Activated T-helper 1 cell treated with Interleukin-2 at 50 U/mL for 16 hours (primary cell): ENCODE measurements around the gene SLC9A5.

Experiments
- DNase-seq: peaks from one replicate; pipeline ENCODE4 v3.0.0-alpha.2; 2020; ENCODE audit warnings: low read depth

Gene SLC9A5

GRCh38 chr16:67256701-67257230 lies 8.0 kb downstream of the SLC9A5 start:
- DNase-seq, result no peak

DNA sequence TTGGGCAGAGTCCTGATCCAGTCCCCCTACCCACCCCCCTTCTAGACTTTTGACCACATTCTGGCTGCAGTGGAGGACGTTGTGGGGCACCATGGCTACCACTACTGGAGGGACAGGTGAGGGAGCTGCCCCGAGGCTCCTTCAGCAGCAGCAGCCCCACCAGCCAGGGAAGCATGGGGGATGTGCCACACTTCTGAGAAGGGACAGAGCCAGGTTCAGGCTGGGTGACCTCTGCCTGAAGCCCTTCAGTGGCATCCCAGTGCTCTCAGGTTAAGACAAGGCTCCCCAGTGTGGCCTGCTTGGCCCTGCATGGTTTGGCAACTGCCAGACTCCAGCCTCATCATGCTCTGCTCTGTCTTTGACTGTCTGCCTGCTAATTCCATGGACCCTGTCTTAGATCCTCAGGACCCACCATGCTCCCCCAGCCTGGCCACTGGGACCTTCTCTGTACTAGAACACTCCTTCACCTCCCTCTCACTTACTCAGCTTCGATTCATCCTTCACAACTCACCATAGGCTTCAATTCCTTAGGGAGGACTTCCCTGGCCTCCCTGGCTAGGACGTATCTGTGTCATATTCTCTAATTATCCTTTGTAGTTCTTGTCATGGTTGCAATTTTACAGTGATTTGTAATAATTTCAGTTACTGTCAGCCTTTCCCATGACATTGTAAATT lies 8.8 kb downstream of the SLC9A5 start:
- no peak for DNase-seq

DNA sequence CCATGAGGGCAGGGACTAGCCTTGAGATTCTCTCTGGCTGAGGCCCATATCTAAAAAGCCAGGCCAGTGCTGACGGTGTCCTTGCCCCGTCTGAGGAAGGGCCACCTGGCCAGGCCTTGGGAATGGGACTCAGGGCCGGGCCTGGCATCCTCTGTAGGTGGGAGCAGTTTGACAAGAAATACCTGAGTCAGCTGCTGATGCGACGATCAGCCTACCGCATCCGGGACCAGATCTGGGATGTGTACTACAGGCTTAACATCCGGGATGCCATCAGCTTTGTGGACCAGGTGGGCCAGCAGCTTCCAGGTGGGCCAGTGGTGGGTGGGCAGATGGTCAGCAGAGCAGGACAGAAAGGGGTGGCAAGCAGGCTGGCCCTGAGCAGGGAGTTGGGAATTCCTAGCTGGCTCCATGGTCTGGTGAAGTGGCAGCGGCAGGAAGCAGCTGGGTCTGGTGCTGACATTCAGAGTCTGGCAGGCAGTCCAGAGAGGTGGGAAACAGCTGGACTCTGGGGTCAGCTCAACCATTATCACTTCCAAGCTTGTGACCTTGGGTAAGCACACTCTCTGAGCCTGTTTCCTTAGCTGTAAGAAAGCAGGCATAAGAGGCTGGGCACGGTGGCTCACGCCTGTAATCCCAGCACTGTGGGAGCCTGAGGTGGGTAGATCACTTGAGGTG lies 9.5 kb downstream of the SLC9A5 start:
- no peak for DNase-seq

- no peak for DNase-seq
Observed at GRCh38 chr16:67259705-67260104, 10.9 kb downstream of the SLC9A5 start.

DNA sequence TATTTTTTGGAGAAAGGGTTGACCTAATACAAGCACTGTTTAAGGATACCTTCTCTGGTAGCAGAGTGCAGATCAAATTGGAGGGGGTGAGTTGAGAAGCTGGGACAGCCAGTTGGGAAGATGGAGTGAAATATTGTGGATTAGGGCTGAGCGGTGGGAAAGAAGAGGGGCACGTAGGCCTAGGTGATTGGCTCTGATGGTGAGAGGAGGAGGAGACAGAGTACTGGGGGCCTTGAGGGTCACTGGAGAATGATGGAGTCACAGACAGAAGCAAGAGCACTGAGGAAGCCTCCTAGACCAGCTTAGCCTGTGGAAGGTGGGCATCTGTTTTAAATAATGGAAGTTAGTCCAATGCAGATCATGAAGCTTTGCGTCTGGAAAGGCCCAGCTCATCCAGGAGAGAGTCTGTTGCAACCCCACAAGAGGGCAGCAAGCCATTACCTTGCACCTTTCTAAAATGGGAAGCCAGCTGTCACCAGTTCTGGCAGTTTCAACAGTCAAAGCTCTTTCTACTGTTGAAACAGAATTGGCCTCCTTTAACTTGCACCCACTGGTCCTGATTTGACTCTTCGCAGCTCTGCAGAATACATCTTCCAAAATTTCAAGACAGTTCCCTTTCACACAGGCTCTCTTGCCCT lies 11.8 kb downstream of the SLC9A5 start:
- DNase-seq, result no peak

- no peak for DNase-seq
Observed at GRCh38 chr16:67263201-67263600, 14.4 kb downstream of the SLC9A5 start.

- no peak for DNase-seq
Observed at GRCh38 chr16:67264277-67264676, 15.5 kb downstream of the SLC9A5 start.

- no peak for DNase-seq
Observed at GRCh38 chr16:67264866-67265265, 16.1 kb downstream of the SLC9A5 start.

DNA sequence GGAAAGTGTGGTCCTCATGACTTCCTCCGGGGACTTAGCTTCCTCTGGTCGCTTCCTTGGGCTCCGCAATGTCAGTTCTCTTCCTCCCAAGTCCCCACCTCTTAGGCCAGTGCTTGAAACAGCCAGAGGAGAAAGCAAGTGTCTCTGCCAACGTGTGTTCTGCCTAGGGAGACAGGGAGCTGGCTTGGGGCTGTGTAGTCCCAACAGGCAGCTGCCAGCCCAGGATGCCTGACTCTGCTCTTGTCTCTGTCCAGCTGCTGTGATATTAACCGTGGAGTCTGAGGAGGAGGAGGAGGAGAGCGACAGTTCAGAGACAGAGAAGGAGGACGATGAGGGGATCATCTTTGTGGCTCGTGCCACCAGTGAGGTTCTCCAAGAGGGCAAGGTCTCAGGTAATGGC lies 17.1 kb downstream of the SLC9A5 start:
- no peak for DNase-seq

GRCh38 chr16:67268136-67268579 lies 19.4 kb downstream of the SLC9A5 start:
- no peak for DNase-seq

DNA sequence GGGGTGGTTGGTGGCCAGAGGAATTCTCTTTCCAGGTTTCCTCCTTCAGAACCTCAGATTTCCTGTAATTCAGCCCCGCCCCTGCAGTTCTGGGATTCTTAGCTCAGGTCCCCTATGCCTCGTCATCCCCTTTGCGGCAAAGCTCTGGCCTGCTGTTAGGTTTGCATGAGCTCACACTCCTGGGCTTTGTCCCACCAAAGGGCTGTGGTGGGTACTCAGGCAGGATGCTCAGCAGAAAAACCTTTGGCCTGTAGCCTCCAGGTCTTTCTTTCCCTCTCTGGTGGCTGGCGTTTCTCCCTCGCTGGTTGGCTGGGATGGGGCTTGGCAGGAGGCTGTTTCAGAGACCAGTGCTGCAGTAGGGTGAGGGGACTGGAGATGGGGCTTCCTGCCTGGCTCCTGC lies 21.0 kb downstream of the SLC9A5 start:
- DNase-seq, result no peak

DNA sequence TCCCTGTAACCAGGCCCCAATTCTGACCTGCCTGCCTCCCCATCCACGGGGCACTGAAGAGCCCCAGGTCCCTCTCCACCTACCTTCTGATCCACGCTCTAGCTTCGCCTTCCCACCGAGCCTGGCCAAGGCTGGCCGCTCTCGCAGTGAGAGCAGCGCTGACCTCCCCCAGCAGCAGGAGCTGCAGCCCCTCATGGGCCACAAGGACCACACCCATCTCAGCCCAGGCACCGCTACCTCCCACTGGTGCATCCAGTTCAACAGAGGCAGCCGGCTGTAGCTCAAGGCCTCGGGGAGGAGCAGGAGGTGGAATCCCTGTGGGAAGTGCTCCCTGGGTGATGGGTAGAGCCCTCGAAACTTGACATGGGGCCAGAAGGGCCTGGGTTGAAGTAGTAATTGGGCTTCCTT lies 22.2 kb downstream of the SLC9A5 start:
- no peak for DNase-seq

DNA sequence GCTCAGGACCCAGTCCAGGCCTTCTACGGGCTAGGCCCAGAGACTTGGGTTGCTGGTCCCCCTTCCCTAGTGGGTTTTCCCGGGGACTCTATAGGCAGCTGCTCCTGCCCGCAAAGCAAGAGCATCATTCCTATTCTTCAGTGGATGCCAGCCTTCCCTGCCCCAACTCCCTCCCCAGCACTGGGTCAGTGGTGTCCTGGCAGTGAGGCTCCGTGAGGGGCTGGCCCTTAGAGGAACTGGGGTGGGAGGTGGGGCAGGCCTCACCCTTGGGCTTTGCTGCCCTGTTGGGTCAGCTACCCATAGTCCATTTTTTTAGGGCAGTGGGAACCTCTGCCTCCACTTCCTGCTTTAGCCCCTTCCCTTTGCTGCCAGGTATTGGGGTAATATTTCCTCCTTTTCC lies 22.7 kb downstream of the SLC9A5 start:
- DNase-seq, result no peak

- no peak for DNase-seq
Observed at GRCh38 chr16:67275321-67275720, 26.5 kb downstream of the SLC9A5 start.

DNA sequence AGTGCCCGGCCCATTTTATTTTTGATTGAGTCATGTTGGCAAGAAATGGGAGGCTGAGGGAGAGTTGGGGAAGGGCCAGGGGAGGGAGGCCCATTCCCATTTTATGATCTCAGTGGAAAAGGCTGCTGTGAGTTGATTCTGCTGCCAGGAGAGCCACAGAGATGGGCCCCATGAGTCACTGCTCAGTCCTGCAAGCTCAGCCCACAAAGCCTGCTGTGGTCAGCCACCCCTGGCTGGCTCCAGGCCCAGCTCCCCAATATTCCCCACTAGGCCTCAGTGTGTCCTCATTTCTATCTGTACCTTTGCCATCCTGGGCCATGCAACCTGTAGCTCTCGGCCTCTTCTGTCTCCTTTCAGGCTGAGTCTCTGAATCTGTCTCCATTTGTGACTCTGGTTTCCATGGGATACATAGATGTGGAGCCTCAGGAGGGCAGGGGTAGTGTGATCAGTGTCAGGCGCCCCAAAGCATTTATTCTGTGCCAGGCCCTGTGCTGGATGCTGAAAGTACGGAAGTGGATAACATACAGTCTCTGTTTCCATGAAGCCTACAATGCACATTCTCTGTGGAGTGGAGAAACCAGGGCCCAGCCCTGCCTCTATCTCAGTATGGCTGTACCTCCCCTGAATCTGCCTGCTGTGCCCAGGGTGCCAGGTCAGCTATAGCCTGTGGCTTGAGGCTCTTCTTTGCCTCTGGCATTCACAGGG lies 28.7 kb downstream of the SLC9A5 start:
- no peak for DNase-seq

DNA sequence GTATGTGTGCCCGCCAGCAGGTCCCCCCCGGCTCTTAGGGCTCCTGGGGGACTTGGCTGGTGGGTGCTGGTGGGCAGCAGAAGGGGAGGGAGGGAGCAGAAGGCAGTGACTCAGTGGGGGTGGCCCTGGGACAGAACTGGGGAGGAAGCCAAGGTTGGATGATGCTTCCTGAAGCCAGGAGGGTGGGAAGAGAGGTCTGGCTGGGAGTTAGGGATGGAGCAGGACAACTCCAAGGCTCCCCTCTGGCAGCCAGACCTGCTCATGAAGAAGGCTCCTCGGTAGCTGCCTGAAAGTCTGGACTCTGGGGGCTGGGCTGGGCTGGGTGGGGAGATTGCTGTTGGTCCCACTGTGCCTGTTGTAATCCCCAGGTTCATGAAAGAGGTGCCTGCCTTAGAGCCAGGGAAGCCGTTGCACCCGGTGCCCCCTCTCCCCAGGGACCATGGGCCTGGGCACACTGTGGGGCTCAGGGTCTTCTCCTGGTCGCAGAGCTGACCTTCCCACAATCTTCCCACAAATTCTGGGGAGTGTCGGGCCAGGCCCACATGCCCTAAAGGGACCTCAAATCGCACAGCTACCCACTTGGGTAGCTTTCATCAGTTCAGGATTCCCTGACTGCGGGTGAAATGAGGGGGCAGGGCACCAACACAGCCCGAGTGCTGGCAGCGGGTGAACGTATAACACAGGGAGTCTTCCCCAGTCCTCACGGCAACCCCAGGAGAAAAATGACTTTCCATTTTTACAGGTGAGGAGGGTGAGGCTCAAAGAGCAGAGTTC lies 29.4 kb downstream of the SLC9A5 start:
- no peak for DNase-seq

- DNase-seq, result peak; percentile 15
Observed at GRCh38 chr16:67278773-67279295, 30.1 kb downstream of the SLC9A5 start.

GRCh38 chr16:67279296-67280089 lies 30.7 kb downstream of the SLC9A5 start, which contains the start of gene PLEKHG4:
TSS of gene PLEKHG4 (plus strand) at chr16:67279532. CDS start at chr16:67280045, 513 bp downstream.
- peak; percentile 73 for DNase-seq

DNA sequence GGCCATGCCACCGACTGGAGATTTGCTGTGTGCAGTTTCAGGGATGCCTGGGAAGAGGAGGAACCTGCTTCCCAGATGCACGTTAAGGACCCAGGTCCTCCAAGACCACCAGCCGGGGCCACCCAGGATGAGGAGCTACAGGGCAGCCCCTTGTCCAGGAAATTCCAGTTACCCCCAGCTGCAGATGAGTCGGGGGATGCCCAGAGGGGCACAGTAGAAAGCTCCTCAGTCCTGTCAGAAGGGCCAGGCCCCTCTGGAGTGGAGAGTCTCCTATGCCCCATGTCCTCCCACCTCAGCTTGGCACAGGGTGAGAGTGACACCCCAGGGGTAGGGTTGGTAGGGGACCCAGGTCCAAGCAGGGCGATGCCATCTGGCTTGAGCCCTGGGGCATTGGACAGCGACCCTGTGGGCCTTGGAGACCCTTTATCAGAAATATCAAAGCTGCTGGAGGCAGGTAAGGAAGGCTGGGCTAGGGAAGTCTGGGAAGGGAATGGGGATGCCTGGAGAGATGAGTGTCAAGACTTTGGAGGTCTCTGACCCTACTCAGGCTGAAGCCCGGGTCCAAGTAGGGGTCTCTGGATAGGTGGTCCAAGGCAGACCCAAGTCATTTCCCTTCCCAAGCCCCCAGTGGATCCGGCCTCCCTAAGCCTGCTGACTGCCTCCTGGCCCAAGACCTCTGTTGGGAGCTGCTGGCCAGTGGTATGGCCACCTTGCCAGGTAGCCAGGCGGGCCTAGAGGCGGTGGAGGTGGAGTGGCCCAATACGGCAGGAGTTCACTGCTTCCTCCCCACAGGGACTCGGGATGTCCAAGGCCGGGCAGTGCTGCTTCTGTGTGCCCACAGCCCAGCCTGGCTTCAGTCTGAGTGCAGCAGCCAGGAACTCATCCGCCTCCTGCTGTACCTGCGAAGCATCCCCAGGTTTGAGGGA lies 31.6 kb downstream of the SLC9A5 start:
- no peak for DNase-seq
